WERI-Rb-1 (cell line): Measurements from ENCODE around the gene SLPI.

Experiments used
- DNase-seq: peaks from one replicate; pipeline ENCODE4 v3.0.0-alpha.2; 2020
- H3K27ac ChIP-seq: fragments of 250-450 bp; sonication (Bioruptor Pico); 2 replicates; pipeline ENCODE4 v1.5.1; 2020; ENCODE audit warnings: mild to moderate bottlenecking, moderate library complexity
- H3K27me3 ChIP-seq: fragments of 250-450 bp; sonication (Bioruptor Pico); 2 replicates; pipeline ENCODE4 v1.5.1; 2021; ENCODE audit warnings: mild to moderate bottlenecking, low read depth, moderate library complexity; ENCODE audit not compliant: insufficient read depth, severe bottlenecking
- H3K36me3 ChIP-seq: fragments of 250-450 bp; sonication (Bioruptor Pico); 2 replicates; pipeline ENCODE4 v1.5.1; 2020; ENCODE audit warnings: mild to moderate bottlenecking, moderate library complexity
- H3K4me3 ChIP-seq: 2 replicates; pipeline ENCODE4 v1.5.1; 2011; ENCODE audit warnings: low read depth, mild to moderate bottlenecking, control low read depth, low read length
- H3K9me3 ChIP-seq: fragments of 250-450 bp; sonication (Bioruptor Pico); 2 replicates; pipeline ENCODE4 v1.5.1; 2021; ENCODE audit warnings: mild to moderate bottlenecking, moderate library complexity; ENCODE audit not compliant: severe bottlenecking
- TF ChIP-seq, protein P1 (sequence below): IDR thresholded peaks from 2 replicates; pipeline ENCODE4 v1.5.1; 2011; ENCODE audit warnings: low read depth, mild to moderate bottlenecking, control low read depth, inconsistent platforms, low read length

Gene SLPI

DNA sequence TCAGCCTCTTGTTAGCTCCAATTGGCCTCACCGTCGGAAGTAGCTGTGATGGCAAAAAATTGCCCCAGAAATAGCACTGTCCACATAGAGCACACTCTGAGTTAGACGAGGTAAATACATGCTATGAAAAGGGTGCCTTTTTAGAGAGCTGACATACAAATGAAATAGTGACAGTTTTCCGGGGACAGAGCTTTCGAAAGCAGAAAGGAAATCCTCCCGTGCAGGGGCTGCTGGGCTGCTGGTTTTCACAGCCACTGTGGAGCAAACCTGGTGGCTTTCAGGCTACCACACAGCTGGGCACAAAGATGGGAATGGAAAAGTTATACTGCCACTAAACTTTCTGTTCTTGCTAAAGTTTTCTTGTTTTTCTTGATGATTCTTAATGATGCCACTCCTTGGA lies 8.3 kb downstream of the SLPI start:
- Histone ChIP-seq H3K9me3 (no peaks in the 10 kb centered on the region), H3K4me3 (no peak overlapping the region), H3K27ac (no peak overlapping the region), H3K36me3 (no peaks in the 10 kb centered on the region), H3K27me3 (no peaks in the 10 kb centered on the region)
- no peak for DNase-seq
- TF ChIP-seq, protein P1, sequence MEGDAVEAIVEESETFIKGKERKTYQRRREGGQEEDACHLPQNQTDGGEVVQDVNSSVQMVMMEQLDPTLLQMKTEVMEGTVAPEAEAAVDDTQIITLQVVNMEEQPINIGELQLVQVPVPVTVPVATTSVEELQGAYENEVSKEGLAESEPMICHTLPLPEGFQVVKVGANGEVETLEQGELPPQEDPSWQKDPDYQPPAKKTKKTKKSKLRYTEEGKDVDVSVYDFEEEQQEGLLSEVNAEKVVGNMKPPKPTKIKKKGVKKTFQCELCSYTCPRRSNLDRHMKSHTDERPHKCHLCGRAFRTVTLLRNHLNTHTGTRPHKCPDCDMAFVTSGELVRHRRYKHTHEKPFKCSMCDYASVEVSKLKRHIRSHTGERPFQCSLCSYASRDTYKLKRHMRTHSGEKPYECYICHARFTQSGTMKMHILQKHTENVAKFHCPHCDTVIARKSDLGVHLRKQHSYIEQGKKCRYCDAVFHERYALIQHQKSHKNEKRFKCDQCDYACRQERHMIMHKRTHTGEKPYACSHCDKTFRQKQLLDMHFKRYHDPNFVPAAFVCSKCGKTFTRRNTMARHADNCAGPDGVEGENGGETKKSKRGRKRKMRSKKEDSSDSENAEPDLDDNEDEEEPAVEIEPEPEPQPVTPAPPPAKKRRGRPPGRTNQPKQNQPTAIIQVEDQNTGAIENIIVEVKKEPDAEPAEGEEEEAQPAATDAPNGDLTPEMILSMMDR, result no peak

DNA sequence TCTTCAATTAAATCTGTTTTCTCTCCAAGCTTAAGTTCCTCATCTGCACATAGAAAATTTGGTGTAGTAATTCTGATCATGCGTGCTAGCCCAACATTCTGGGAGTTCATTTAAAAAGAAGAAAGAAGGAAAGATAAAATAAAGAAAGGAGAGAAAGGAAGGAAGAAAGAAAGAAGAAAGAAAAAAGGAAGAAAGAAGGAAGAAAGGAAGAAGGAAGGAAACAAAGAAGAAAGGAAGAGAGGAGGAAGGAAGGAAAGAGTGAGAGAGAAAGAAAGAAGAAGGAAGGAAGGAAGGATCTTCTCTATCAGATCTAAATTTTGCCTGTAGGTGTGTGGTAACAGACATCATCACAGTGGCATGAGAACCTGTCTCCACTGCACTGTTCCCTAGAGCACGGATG lies 16.2 kb downstream of the SLPI start:
- TF ChIP-seq, protein P1, result no peak
- Histone ChIP-seq H3K4me3 (no peak overlapping the region), H3K27ac (no peak overlapping the region), H3K27me3 (no peaks in the 10 kb centered on the region), H3K36me3 (no peaks in the 10 kb centered on the region), H3K9me3 (peaks cover 5% of the 10 kb centered on the region)
- no peak for DNase-seq

DNA sequence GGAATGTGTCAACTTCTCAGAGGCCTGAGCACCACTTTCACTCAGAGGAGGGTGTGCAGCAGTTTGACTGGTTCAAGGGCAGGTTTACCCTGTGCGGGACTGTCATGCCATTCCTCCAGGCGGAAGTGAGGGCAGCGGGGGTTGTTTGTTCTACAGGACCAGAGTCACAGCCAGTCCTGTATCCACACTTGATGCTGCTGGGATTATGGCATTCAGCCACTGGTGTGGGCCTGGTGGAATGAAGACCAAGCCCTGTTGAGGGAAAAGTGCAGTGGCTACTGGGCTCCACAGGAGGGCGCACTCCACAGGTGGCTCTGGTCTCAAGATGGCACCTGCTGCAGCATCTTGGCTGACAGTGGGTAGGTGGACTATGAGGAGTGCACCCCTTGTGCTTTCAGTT lies 18.4 kb downstream of the SLPI start:
- Histone ChIP-seq H3K27me3 (no peaks in the 10 kb centered on the region), H3K27ac (no peak overlapping the region)
- TF ChIP-seq, protein P1, result peak; percentile 78

DNA sequence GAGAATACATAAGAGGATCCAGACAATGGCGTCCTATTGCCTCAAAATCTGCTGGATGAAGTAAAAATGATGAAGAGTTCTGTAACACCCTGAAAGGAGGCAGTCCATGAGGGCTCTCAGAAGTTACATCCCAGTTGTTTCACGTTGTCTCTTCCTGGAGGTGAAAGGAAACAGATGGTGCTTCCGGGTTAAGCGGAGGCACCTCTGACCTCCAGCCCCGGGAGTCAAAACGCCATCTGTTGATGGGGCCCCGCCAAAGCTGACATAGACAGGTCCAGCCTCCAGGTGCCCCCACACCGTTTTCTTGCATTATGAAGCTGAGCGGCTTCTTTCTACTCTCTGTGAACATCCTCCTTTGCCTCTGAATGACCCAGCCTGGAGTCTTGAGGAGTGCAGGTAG lies 23.7 kb downstream of the SLPI start:
- DNase-seq, result no peak
- Histone ChIP-seq H3K4me3 (no peak overlapping the region), H3K27ac (no peak overlapping the region), H3K27me3 (no peaks in the 10 kb centered on the region), H3K36me3 (no peaks in the 10 kb centered on the region), H3K9me3 (peaks cover 5% of the 10 kb centered on the region)
- TF ChIP-seq, protein P1, result no peak

More for the DNA sequence above, 18.4 kb downstream of the SLPI start:
- no peaks in the 10 kb centered on the region for H3K36me3 ChIP-seq
- no peak for DNase-seq
- H3K4me3 ChIP-seq, result no peak overlapping the region
- H3K9me3 ChIP-seq, result peaks cover 5% of the 10 kb centered on the region

DNA sequence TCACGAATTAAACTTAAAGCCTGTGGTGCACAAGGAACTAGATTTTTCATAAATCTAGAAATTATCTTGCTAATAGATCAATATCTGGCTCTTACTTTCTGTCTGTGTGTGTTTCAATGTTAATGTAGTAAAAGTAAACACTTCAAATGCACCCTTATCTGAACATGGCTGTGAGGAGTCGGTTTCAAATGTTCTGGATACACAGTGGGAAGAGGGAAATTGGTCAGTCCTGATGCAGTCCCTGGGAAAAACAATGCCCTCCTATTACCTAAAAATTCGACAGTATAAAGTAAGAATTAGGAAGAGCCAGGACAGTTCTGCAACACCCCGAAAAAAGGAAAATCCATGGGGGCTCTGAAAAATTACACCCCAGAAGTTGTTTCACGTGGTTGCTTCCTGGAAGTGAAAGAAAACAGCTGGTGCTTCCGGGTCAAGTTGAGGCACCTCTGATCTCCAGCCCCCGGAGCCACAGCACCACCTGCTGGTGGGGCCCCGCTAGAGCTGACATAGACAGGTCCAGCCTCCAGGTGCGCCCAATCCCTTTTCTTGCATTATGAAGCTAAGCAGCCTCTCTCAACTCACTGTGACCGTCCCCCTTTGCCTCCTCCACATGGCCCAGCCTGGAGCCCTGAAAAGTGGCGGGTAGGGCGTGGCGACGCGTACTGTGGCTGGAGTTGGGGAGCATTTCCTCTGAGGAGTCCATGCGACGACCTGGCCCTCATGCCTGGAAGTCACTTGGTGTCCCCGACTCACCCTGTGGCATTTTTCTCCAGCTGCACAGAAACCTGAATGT lies 24.9 kb downstream of the SLPI start:
- TF ChIP-seq, protein P1, result peak; percentile 59
- no peaks in the 10 kb centered on the region for H3K27me3 ChIP-seq

DNA sequence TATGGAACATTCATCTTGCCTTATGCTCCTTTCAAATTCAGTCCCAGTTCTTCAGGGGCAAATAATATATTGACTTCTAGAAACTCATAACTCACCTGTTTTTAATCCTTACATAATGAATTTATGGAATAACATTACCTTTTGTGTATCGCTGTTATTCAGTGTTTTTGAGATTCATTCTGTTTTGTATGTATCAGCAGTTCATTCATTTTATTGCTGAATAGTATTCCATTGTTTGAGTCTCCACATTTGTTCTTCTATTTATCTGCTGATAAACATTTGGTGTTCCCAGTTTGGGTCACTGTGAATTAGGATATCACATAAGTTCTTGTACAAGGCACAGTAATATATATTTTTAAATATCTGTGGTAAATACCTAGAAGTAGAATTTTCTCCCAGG lies 28.1 kb downstream of the SLPI start:
- no peaks in the 10 kb centered on the region for H3K9me3 ChIP-seq
- no peaks in the 10 kb centered on the region for H3K36me3 ChIP-seq
- TF ChIP-seq, protein P1, result no peak
- no peak for DNase-seq
- no peak overlapping the region for H3K4me3 ChIP-seq
- H3K27me3 ChIP-seq, result no peaks in the 10 kb centered on the region
- no peak overlapping the region for H3K27ac ChIP-seq

More for the DNA sequence above, 24.9 kb downstream of the SLPI start:
- no peaks in the 10 kb centered on the region for H3K9me3 ChIP-seq
- no peak overlapping the region for H3K27ac ChIP-seq
- H3K4me3 ChIP-seq, result no peak overlapping the region
- no peaks in the 10 kb centered on the region for H3K36me3 ChIP-seq
- DNase-seq, result peak; percentile 38
